HUES6 (cell line): ENCODE results near the gene PEX11G.

Experiments
- H3K27ac ChIP-seq: 2 replicates; pipeline ENCODE4 v1.7.0; 2013; ENCODE audit warnings: low read depth, mild to moderate bottlenecking, low read length, inconsistent platforms
- H3K27me3 ChIP-seq: 2 replicates; pipeline ENCODE4 v1.6.1; 2013; ENCODE audit warnings: low read length; ENCODE audit not compliant: control insufficient read depth, insufficient read depth
- H3K36me3 ChIP-seq: 2 replicates; pipeline ENCODE4 v1.6.1; 2013; ENCODE audit warnings: low read length; ENCODE audit not compliant: control insufficient read depth, insufficient read depth
- H3K4me1 ChIP-seq: 2 replicates; pipeline ENCODE4 v1.6.1; 2013; ENCODE audit warnings: low read length; ENCODE audit not compliant: control insufficient read depth, insufficient read depth
- H3K4me3 ChIP-seq: 2 replicates; pipeline ENCODE4 v1.5.1; 2013; ENCODE audit warnings: low read depth, low read length
- H3K9ac ChIP-seq: one replicate; pipeline ENCODE4 v1.6.1; 2013; ENCODE audit warnings: mild to moderate bottlenecking, low read length
- H3K9me3 ChIP-seq: 2 replicates; pipeline ENCODE4 v1.6.1; 2013; ENCODE audit warnings: low read depth, low read length; ENCODE audit not compliant: control insufficient read depth, insufficient read depth

Gene PEX11G

GRCh38 chr19:7528192-7528519, 39.3 kb upstream of the PEX11G start:
- no peak overlapping the region for H3K4me3 ChIP-seq
- H3K36me3 ChIP-seq = peaks cover 24% of the 10 kb centered on the region
- no peaks in the 10 kb centered on the region for H3K9me3 ChIP-seq
- H3K27ac ChIP-seq = no peak overlapping the region
- no peaks in the 10 kb centered on the region for H3K27me3 ChIP-seq
- peaks cover under 1% of the 10 kb centered on the region; the same call in 1 of the 2 replicates for H3K4me1 ChIP-seq
- no peak overlapping the region for H3K9ac ChIP-seq

- Histone ChIP-seq H3K36me3 (peaks cover 24% of the 10 kb centered on the region), H3K4me3 (no peak overlapping the region), H3K4me1 (peaks cover 3% of the 10 kb centered on the region; the same call in 1 of the 2 replicates), H3K27me3 (no peaks in the 10 kb centered on the region), H3K9ac (no peak overlapping the region), H3K27ac (no peak overlapping the region), H3K9me3 (no peaks in the 10 kb centered on the region)
Measured at GRCh38 chr19:7527516-7528191, 38.8 kb upstream of the PEX11G start.

DNA sequence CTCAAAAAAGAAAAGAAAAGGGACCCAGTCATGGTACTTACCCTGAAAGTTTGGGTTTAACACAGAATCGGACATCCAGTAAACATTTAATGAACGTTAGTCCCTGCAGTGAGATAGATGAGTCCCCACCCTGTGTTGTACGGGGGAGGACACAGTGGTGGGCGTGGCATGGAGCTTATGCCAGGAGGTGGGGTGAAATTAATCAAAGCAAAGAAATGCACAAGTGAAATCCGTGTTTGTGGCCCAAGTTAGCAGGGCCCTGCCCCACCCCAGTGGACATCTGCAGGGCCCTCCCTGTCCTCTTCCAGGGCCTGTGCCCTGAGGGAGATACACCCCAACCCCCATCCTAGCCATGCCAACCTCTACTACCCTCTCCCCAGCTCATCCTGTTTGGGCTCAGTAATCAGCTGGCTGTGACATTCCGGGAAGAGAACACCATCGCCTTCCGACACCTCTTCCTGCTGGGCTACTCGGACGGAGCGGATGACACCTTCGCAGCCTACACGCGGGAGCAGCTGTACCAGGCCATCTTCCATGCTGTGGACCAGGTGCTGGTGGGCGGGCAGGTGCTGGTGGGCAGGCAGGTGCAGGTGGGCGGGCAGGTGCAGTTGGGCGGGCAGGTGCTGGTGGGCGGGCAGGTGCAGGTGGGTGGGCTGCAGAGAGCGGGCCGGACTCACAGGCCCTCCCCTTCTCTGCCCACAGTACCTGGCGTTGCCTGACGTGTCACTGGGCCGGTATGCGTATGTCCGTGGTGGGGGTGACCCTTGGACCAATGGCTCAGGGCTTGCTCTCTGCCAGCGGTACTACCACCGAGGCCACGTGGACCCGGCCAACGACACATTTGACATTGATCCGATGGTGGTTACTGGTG, 37.5 kb upstream of the PEX11G start:
- Histone ChIP-seq H3K27me3 (no peaks in the 10 kb centered on the region), H3K4me1 (peaks cover 3% of the 10 kb centered on the region; the same call in 1 of the 2 replicates), H3K36me3 (peaks cover 21% of the 10 kb centered on the region), H3K9ac (no peak overlapping the region), H3K9me3 (no peaks in the 10 kb centered on the region), H3K4me3 (no peak overlapping the region), H3K27ac (no peak overlapping the region)

DNA sequence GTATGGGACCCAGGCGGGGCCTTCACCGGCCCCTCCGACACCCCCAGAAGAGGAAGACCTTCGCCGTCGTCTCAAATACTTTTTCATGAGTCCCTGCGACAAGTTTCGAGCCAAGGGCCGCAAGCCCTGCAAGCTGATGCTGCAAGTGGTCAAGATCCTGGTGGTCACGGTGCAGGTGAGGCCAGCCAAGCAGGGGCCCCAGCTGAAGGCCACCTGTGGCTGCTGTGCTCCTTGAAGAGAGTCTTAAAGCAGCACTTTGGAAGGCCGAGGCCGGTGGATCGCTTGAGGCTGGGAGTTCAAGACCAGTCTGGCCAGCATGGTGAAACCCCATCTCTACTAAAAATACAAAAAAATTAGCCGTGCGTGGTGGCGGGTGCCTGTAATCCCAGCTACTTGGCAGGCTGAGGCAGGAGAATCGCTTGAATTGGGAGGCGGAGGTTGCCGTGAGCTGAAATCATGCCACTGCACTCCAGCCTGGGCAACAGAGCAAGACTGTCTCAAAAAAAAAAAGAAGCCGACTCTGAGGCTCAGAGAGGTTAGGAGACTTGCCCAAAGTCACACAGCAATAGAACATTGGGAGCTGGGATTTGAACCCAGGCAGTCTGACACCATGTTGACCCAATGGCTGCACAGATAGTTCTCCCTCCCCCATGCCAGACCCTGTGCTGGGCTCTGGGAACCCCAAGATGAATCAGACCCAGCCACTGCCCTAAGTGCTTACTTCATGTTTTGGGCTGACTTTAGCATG, 36.3 kb upstream of the PEX11G start:
- Histone ChIP-seq H3K9ac (no peak overlapping the region), H3K4me3 (no peak overlapping the region), H3K27ac (no peak overlapping the region), H3K27me3 (no peaks in the 10 kb centered on the region), H3K9me3 (no peaks in the 10 kb centered on the region), H3K36me3 (peaks cover 17% of the 10 kb centered on the region), H3K4me1 (peaks cover 3% of the 10 kb centered on the region; the same call in 1 of the 2 replicates)

- H3K9ac ChIP-seq = no peak overlapping the region
- H3K27ac ChIP-seq = no peak overlapping the region
- H3K4me3 ChIP-seq = no peak overlapping the region
- peaks cover 3% of the 10 kb centered on the region; the same call in 1 of the 2 replicates for H3K4me1 ChIP-seq
- H3K9me3 ChIP-seq = no peaks in the 10 kb centered on the region
- H3K27me3 ChIP-seq = no peaks in the 10 kb centered on the region
- H3K36me3 ChIP-seq = peaks cover 14% of the 10 kb centered on the region
Measured at GRCh38 chr19:7524523-7524922, 35.7 kb upstream of the PEX11G start.

GRCh38 chr19:7522923-7523667, 34.3 kb upstream of the PEX11G start:
- peak overlapping the region; percentile 52 for H3K9ac ChIP-seq
- H3K27ac ChIP-seq = no peak overlapping the region
- peak overlapping the region; percentile 66 for H3K4me3 ChIP-seq
- peaks cover 3% of the 10 kb centered on the region; the same call in 1 of the 2 replicates for H3K4me1 ChIP-seq
- peaks cover 3% of the 10 kb centered on the region; the same call in 1 of the 2 replicates for H3K36me3 ChIP-seq
- no peaks in the 10 kb centered on the region for H3K9me3 ChIP-seq
- no peaks in the 10 kb centered on the region for H3K27me3 ChIP-seq

DNA sequence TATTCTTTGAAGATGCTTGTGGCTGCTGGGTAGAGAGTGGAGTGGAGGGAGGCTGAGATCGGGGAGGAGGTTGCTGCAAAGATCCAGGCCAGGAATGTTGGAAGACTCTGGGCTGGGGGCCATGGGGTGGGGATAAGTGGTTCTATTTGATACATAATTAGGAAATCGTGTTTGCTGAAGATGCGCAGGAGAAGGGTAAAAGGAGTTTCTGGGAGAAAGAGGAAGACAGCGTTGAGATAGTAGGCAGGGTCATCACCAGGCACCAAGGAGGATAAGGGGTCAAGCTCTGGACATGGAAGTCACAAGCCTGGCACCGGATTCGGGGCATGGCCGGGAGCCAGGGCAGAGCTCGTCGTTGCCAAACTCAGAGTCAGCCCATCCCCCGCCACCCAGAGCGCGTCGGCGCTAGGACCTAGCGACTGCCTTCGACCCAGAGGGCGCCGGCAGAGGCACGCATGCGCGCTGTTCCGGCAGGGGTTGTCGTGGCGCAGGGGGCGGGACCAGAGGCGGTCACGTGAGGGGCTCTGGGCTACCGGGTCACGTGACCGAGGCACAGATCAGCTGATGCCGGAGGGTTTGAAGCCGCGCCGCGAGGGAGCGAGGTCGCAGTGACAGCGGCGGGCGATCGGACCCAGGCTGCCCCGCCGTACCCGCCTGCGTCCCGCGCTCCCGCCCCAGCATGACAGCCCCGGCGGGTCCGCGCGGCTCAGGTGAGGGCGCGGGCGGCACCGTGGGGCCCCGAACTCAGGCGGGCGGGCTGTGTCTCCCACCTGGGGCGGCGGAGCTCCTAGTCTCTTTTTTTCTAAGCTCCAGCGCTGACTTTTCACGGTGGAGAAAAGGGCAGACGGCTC, 33.5 kb upstream of the PEX11G start, which contains the start of gene MCOLN1:
Gene MCOLN1 (plus strand): TSS at position 553 of the 851 bp plus-strand sequence. CDS start 127 bp downstream, at position 680.
- Histone ChIP-seq H3K9ac (peak within 1 kb of the TSS; percentile 52), H3K4me1 (peaks cover 3% of the 10 kb centered on the region; the same call in 1 of the 2 replicates), H3K36me3 (peaks cover 3% of the 10 kb centered on the region; the same call in 1 of the 2 replicates), H3K9me3 (no peaks in the 10 kb centered on the region), H3K27me3 (no peaks in the 10 kb centered on the region), H3K27ac (no peak within 1 kb of the TSS), H3K4me3 (peak within 1 kb of the TSS; percentile 66)

DNA sequence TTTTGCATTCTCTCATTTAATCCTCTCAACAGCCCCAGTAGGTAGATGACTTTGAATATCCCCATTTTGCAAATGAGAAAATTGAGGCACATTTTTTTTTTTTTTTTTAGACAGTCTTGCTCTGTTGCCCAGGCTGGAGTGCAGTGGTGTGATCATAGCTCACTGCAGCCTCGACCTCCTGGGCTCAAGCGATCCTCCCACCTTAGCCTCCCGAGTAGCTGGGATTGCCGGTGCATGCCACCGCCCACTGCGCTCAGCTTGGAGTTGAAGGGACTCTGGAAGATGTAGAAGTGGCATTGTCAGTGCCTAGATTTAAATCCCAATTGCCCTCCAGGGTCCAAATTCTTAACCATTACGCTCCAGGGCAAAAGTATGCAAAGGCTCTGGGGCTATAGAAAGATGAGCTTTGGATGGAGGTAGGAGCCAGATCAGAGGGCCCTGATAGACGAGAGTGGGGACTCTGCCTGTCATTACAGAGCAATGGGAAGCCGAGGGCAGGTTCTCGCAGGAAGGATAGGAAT, 32.8 kb upstream of the PEX11G start:
- Histone ChIP-seq H3K9me3 (no peaks in the 10 kb centered on the region), H3K9ac (no peak overlapping the region), H3K4me1 (peaks cover 7% of the 10 kb centered on the region), H3K27me3 (no peaks in the 10 kb centered on the region), H3K36me3 (peaks cover under 1% of the 10 kb centered on the region; the same call in 1 of the 2 replicates), H3K27ac (no peak overlapping the region), H3K4me3 (peak overlapping the region; percentile 66)

DNA sequence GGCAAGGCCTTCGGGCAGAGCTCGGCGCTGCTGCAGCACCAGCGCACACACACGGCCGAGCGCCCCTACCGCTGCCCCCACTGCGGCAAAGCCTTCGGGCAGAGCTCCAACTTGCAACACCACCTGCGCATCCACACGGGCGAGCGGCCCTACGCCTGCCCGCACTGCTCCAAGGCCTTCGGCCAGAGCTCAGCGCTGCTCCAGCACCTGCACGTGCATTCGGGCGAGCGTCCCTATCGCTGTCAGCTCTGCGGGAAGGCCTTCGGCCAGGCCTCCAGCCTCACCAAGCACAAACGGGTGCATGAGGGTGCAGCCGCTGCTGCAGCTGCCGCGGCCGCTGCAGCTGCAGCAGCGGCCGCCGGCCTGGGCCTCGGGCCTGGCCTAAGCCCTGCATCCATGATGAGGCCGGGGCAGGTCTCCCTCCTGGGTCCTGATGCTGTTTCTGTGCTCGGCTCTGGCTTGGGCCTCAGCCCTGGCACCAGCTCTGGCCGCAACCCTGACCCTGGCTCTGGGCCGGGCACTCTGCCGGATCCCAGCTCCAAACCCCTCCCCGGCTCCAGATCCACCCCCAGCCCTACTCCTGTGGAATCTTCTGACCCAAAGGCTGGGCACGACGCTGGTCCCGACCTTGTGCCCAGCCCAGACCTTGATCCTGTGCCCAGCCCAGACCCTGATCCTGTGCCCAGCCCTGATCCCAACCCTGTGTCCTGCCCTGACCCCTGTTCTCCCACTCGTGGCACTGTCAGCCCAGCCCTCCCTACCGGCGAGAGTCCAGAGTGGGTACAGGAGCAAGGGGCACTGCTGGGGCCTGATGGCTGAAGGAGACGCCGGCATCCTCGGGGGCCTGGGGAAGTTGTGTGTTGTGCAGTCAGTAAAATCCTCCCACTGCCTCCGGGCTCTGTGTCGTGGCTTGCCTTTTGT, 31.6 kb upstream of the PEX11G start:
- no peak overlapping the region for H3K4me3 ChIP-seq
- H3K27ac ChIP-seq = no peak overlapping the region
- no peak overlapping the region for H3K9ac ChIP-seq
- peaks cover 11% of the 10 kb centered on the region for H3K4me1 ChIP-seq
- no peaks in the 10 kb centered on the region for H3K27me3 ChIP-seq
- H3K9me3 ChIP-seq = no peaks in the 10 kb centered on the region
- H3K36me3 ChIP-seq = no peaks in the 10 kb centered on the region
